MCF 10A (cell line): Measurements from ENCODE around the gene TMPRSS11D. TPM values are rescaled to one million over a fixed set of nuclear protein-coding genes. Genes with fewer than 3 reads are reported as not detected.

ENCODE experiments used
- BruUV-seq: library from RNA; stranded (reverse); fragments of 400-500 nt; replicated peaks from 2 replicates; lab custom pipeline; 2021; lab: Mats Ljungman, UMichigan
- CTCF ChIA-PET: fragments of 300-600 bp; sonication (Branson Sonifier 250); formaldehyde crosslinking; extraction: SDS; loops from one replicate; lab custom pipeline; 2021; ENCODE audit warnings: antibody characterized with exemption, inconsistent platforms; lab: Yijun Ruan, JAX
- POLR2A ChIA-PET: fragments of 300-600, 350-650 bp; sonication (Branson Sonifier 250); formaldehyde crosslinking; extraction: SDS; loops from one replicate; lab custom pipeline; 2020; ENCODE audit warnings: antibody characterized with exemption, inconsistent platforms; lab: Yijun Ruan, JAX
- DNase-seq: peaks from one replicate; pipeline ENCODE4 v3.0.0-alpha.2; 2018; ENCODE audit not compliant: unreplicated experiment
- H3K27ac Mint-ChIP-seq: one replicate; pipeline ENCODE4 v1.8.0; 2022; ENCODE audit warnings: mild to moderate bottlenecking, low read depth, mixed read lengths; ENCODE audit not compliant: unreplicated experiment
- H3K27me3 Mint-ChIP-seq: one replicate; pipeline ENCODE4 v1.8.0; 2022; ENCODE audit warnings: mixed read lengths; ENCODE audit not compliant: insufficient read depth, unreplicated experiment
- H3K36me3 Mint-ChIP-seq: one replicate; pipeline ENCODE4 v1.8.0; 2022; ENCODE audit warnings: mild to moderate bottlenecking, moderate library complexity, mixed read lengths; ENCODE audit not compliant: insufficient read depth, unreplicated experiment
- H3K4me1 Mint-ChIP-seq: one replicate; pipeline ENCODE4 v1.8.0; 2022; ENCODE audit warnings: mixed read lengths; ENCODE audit not compliant: insufficient read depth, unreplicated experiment
- H3K4me3 Mint-ChIP-seq: one replicate; pipeline ENCODE4 v1.8.0; 2022; ENCODE audit warnings: mild to moderate bottlenecking, moderate library complexity, mixed read lengths; ENCODE audit not compliant: unreplicated experiment
- H3K9me3 Mint-ChIP-seq: one replicate; pipeline ENCODE4 v1.8.0; 2022; ENCODE audit warnings: mixed read lengths; ENCODE audit not compliant: unreplicated experiment
- intact Hi-C: fragments of 100-400 bp; cut with micrococcal nuclease; formaldehyde crosslinking; loops from 2 replicates; pipeline ENCODE4 v1.14.1; 2022
- total RNA-seq: library from RNA; stranded (reverse); gene quantifications from 2 replicates; pipeline ENCODE4 v1.2.3, GENCODE V29; 2022
- TF ChIP-seq, protein P1 (sequence below): fragments of 200-600 bp; IDR thresholded peaks from one replicate; pipeline ENCODE4 v1.8.0; 2022; ENCODE audit warnings: antibody characterized with exemption, mild to moderate bottlenecking; ENCODE audit not compliant: unreplicated experiment

Gene TMPRSS11D
- total RNA-seq, 1 experiment from 2014 or later = not detected

GRCh38 chr4:67911141-67911540 lies 27.3 kb upstream of the TMPRSS11D start:
- Mint-ChIP-seq H3K4me3 (no peak overlapping the region), H3K9me3 (peaks cover 3% of the 10 kb centered on the region), H3K27ac (no peak overlapping the region), H3K36me3 (no peaks in the 10 kb centered on the region), H3K4me1 (no peaks in the 10 kb centered on the region), H3K27me3 (no peaks in the 10 kb centered on the region)
- POLR2A ChIA-PET = interaction anchor here (1.4 kb wide), 1 partner anchor 25 kb away, joined by 4 read pairs; no protein-coding TSS in a partner anchor
- BruUV-seq = no TSS peak
- DNase-seq = no peak
- CTCF ChIA-PET = interaction anchor here (0.6 to 3.5 kb wide), 18 partner anchors 11 to 405 kb away, joined by 3 to 25 read pairs (median 5); no protein-coding TSS in a partner anchor
- TF ChIP-seq, protein P1, sequence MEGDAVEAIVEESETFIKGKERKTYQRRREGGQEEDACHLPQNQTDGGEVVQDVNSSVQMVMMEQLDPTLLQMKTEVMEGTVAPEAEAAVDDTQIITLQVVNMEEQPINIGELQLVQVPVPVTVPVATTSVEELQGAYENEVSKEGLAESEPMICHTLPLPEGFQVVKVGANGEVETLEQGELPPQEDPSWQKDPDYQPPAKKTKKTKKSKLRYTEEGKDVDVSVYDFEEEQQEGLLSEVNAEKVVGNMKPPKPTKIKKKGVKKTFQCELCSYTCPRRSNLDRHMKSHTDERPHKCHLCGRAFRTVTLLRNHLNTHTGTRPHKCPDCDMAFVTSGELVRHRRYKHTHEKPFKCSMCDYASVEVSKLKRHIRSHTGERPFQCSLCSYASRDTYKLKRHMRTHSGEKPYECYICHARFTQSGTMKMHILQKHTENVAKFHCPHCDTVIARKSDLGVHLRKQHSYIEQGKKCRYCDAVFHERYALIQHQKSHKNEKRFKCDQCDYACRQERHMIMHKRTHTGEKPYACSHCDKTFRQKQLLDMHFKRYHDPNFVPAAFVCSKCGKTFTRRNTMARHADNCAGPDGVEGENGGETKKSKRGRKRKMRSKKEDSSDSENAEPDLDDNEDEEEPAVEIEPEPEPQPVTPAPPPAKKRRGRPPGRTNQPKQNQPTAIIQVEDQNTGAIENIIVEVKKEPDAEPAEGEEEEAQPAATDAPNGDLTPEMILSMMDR = no peak
- intact Hi-C loops = loop anchor here (10.0 kb wide), 1 partner anchor 166 kb away; no protein-coding TSS in a partner anchor

- POLR2A ChIA-PET = interaction anchor here (1.4 kb wide), 1 partner anchor 24 kb away, joined by 4 read pairs; no protein-coding TSS in a partner anchor
- Mint-ChIP-seq H3K4me3 (no peak overlapping the region), H3K4me1 (no peaks in the 10 kb centered on the region), H3K27ac (no peak overlapping the region), H3K36me3 (no peaks in the 10 kb centered on the region), H3K9me3 (peaks cover 7% of the 10 kb centered on the region), H3K27me3 (no peaks in the 10 kb centered on the region)
- CTCF ChIA-PET = interaction anchor here (0.6 to 3.5 kb wide), 16 partner anchors 9 to 406 kb away, joined by 3 to 25 read pairs (median 6); no protein-coding TSS in a partner anchor
- no peak for DNase-seq
- intact Hi-C loops = loop anchor here (1.0 to 10.0 kb wide), 3 partner anchors 38 to 361 kb away; no protein-coding TSS in a partner anchor
- BruUV-seq = no TSS peak
- TF ChIP-seq, protein P1 = no peak
These were observed 26.7 kb upstream of the TMPRSS11D start for GRCh38 chr4:67910585-67910905.

GRCh38 chr4:67909905-67910584 lies 26.2 kb upstream of the TMPRSS11D start:
- H3K27ac Mint-ChIP-seq = no peak overlapping the region
- ChIA-PET CTCF (interaction anchor here (0.7 to 3.5 kb wide), 13 partner anchors 8 to 406 kb away, joined by 3 to 25 read pairs (median 5); no protein-coding TSS in a partner anchor), POLR2A (no interaction called here)
- TF ChIP-seq, protein P1 = peak; percentile 65
- H3K27me3 Mint-ChIP-seq = no peaks in the 10 kb centered on the region
- no peaks in the 10 kb centered on the region for H3K36me3 Mint-ChIP-seq
- H3K9me3 Mint-ChIP-seq = peaks cover 7% of the 10 kb centered on the region
- H3K4me1 Mint-ChIP-seq = no peaks in the 10 kb centered on the region
- peak; percentile 50 for DNase-seq
- no TSS peak for BruUV-seq
- H3K4me3 Mint-ChIP-seq = no peak overlapping the region
- intact Hi-C loops = loop anchor here (1.0 to 10.0 kb wide), 3 partner anchors 38 to 361 kb away; no protein-coding TSS in a partner anchor

DNA sequence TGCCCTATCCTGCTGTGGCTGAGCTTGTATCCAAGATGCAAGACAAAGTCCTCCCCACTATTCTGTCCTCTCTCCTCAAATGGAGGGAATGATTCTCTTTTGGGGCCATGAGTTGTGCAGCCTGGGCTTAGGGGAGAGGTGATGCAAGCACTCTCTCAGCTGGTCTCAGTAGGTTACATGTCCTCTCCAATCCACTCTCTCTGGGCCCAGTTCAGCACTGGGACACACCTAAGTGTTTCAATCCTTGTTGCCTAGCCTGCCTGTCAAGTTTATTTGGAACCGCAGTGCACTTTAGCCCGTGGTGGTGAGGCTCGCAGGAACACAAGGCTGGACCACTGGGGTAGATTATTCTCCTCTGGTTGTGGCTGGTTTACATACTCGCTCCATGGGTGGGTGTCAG lies 23.8 kb upstream of the TMPRSS11D start:
- CTCF ChIA-PET = interaction anchor here (0.6 to 1.8 kb wide), 4 partner anchors 11 to 161 kb away, joined by 3 to 6 read pairs (median 3); no protein-coding TSS in a partner anchor

More for the DNA sequence above, 23.8 kb upstream of the TMPRSS11D start:
- Mint-ChIP-seq H3K27me3 (no peaks in the 10 kb centered on the region), H3K36me3 (no peaks in the 10 kb centered on the region), H3K4me1 (no peaks in the 10 kb centered on the region), H3K4me3 (no peak overlapping the region), H3K9me3 (peaks cover 7% of the 10 kb centered on the region), H3K27ac (no peak overlapping the region)
- TF ChIP-seq, protein P1 = no peak
- DNase-seq = no peak
- intact Hi-C loops = no loop called here
- POLR2A ChIA-PET = no interaction called here
- BruUV-seq = no TSS peak
